BLaER1 (cell line): ENCODE data around the gene S100B.

Source experiments
- H3K27ac ChIP-seq: shearing (Covaris generic); formaldehyde crosslinking; 2 replicates; pipeline ENCODE4 v1.8.1; 2022
- H3K27me3 ChIP-seq: shearing (Covaris generic); formaldehyde crosslinking; 2 replicates; pipeline ENCODE4 v1.8.1; 2022
- H3K36me3 ChIP-seq: shearing (Covaris generic); formaldehyde crosslinking; 2 replicates; pipeline ENCODE4 v1.8.1; 2022
- H3K4me1 ChIP-seq: shearing (Covaris generic); formaldehyde crosslinking; 2 replicates; pipeline ENCODE4 v1.8.1; 2022
- H3K4me2 ChIP-seq: shearing (Covaris generic); formaldehyde crosslinking; 2 replicates; pipeline ENCODE4 v1.8.1; 2022
- H3K4me3 ChIP-seq: shearing (Covaris generic); formaldehyde crosslinking; 2 replicates; pipeline ENCODE4 v1.8.1; 2022
- H3K9ac ChIP-seq: shearing (Covaris generic); formaldehyde crosslinking; 2 replicates; pipeline ENCODE4 v1.8.1; 2022
- H3K9me3 ChIP-seq: shearing (Covaris generic); formaldehyde crosslinking; 2 replicates; pipeline ENCODE4 v1.8.1; 2022
- H4K20me1 ChIP-seq: shearing (Covaris generic); formaldehyde crosslinking; 2 replicates; pipeline ENCODE4 v1.8.1; 2022
- Cebpa-rat ChIP-seq: shearing (Covaris generic); IDR thresholded peaks from 2 replicates; pipeline ENCODE4 v1.8.1; 2022

The S100B gene

DNA sequence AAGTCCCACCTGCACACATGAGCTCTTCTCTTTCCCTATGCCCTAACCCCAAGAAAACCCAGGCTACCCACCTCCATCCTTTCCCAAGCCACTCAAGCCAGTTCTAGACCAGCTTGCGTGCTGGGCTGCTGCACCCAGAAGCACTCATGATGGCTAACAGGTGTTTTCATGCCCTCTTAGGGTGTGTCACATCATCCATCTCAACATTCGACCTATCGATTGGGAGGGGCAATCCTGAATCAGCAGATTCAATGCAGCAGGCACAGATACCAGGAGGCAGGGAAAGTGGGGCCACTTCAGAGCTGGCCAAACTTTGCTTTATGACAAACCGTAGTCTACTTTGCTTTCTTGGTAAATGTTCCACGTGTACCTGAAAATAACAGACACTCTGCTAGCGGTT, 24.0 kb upstream of the S100B start:
- TF ChIP-seq Cebpa-rat: no peak
- Histone ChIP-seq H3K27ac (no peak overlapping the region), H3K9ac (no peak overlapping the region)

DNA sequence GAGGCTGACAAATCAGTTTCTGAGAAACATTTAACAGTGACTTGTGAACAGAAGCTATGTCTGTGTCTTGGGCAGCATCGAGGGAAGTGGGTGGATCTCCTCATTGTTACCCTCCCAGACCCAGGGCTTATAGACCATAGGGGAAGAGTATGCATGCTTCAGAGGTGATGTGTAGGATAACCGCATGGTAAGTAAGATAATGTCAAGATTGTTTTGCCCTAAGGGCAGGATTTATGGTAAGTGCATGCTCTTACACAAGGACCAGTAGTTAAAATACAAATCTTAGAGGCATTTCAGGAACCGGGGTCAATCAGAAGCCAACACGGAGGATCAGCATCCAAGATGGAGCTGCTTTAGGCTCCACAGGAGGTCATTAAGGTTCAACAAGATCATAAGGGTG, 22.8 kb upstream of the S100B start:
- H3K27ac ChIP-seq: no peak overlapping the region
- H3K4me3 ChIP-seq: no peak overlapping the region
- H3K4me2 ChIP-seq: 0 out of 2 replicates have a peak overlapping the region, but pooled peaks have one; percentile 44
- H3K27me3 ChIP-seq: no peaks in the 10 kb centered on the region
- peaks cover 34% of the 10 kb centered on the region for H3K9me3 ChIP-seq
- no peaks in the 10 kb centered on the region for H4K20me1 ChIP-seq
- no peak overlapping the region for H3K9ac ChIP-seq
- TF ChIP-seq Cebpa-rat: no peak
- H3K36me3 ChIP-seq: no peaks in the 10 kb centered on the region
- H3K4me1 ChIP-seq: peaks cover 20% of the 10 kb centered on the region

More for the DNA sequence above, 24.0 kb upstream of the S100B start:
- Histone ChIP-seq H3K27me3 (no peaks in the 10 kb centered on the region), H3K9me3 (peaks cover 34% of the 10 kb centered on the region), H3K4me3 (no peak overlapping the region), H3K4me1 (peaks cover 11% of the 10 kb centered on the region), H3K4me2 (peak overlapping the region; percentile 44), H4K20me1 (no peaks in the 10 kb centered on the region), H3K36me3 (no peaks in the 10 kb centered on the region)

DNA sequence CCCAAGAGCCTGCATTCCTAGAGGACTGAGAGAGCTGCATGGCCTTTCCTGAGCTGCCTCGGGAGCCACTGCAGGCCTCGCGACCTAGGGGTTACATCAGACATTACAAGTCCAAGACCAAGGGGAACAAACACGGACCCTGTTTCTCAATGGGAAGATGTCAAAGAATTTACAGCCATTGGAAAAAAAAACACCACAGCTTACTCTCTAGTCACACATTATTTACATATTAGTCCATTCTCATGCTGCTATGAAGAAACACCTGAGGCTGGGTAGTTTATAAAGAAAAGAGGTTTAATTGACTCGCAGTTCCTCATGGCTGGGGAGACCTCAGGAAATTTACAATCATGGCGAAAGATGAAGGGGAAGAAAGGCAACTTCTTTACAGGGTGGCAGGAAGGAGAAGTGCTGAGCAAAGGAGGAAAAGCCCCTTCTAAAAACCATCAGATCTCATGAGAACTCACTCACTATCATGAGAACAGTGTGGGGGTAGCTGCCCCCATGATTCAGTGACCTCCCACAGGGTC, 22.2 kb upstream of the S100B start:
- Histone ChIP-seq H3K27me3 (no peaks in the 10 kb centered on the region), H3K36me3 (no peaks in the 10 kb centered on the region), H3K9ac (no peak overlapping the region), H3K4me2 (no peak overlapping the region), H4K20me1 (no peaks in the 10 kb centered on the region), H3K9me3 (peaks cover 34% of the 10 kb centered on the region), H3K4me1 (peaks cover 27% of the 10 kb centered on the region), H3K4me3 (no peak overlapping the region), H3K27ac (no peak overlapping the region)
- no peak for TF ChIP-seq Cebpa-rat

DNA sequence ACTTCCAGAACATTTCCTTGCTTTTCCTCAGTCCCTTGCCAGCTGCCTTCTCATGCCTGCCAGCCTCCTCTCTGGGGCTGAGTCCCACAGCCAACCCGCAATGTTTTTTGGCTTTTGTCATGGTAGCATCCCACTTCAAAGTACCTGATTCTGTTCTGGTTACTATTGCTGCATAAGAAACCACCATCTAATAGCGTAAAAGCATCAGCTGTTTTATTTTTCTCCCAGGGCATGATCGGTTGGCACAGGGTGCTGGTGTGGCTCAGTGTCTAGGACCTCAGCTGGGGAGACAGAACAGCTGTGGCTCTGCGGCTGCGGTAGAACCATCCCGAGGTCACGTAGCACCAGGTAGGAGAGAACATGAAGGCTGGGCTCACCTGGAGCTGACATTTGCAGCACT, 21.7 kb upstream of the S100B start:
- no peak overlapping the region for H3K4me2 ChIP-seq
- H3K36me3 ChIP-seq: no peaks in the 10 kb centered on the region
- no peak overlapping the region for H3K27ac ChIP-seq

DNA sequence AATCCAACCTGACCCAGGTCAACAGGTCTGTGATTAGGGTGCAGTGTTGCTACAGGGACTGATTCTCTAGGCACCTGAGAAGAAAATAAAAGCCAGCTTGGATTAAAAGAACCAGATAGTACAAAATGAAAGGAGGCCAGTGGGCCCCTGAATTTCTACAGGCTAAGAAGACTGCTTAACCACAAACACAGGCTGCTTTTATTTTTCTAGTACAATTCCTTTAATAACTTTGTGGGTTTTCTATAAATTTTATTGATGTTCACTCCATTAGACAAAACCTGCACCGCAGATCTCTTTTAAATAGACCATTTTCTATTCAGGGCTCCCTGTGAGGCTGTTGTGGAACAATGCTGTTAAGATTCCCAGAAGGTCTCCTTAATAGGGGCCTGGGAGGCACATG, 20.9 kb upstream of the S100B start:
- peak overlapping the region; percentile 4; the same call in 1 of the 2 replicates for H3K4me3 ChIP-seq
- no peak overlapping the region for H3K27ac ChIP-seq
- H3K4me1 ChIP-seq: peaks cover 39% of the 10 kb centered on the region
- no peaks in the 10 kb centered on the region for H4K20me1 ChIP-seq
- TF ChIP-seq Cebpa-rat: no peak
- no peak overlapping the region for H3K9ac ChIP-seq
- H3K27me3 ChIP-seq: no peaks in the 10 kb centered on the region
- H3K36me3 ChIP-seq: no peaks in the 10 kb centered on the region
- peaks cover 34% of the 10 kb centered on the region for H3K9me3 ChIP-seq
- no peak overlapping the region for H3K4me2 ChIP-seq

More for the DNA sequence above, 21.7 kb upstream of the S100B start:
- TF ChIP-seq Cebpa-rat: no peak
- H3K9ac ChIP-seq: no peak overlapping the region
- peaks cover 32% of the 10 kb centered on the region for H3K4me1 ChIP-seq
- H3K27me3 ChIP-seq: no peaks in the 10 kb centered on the region
- H3K9me3 ChIP-seq: peaks cover 34% of the 10 kb centered on the region
- H4K20me1 ChIP-seq: no peaks in the 10 kb centered on the region
- H3K4me3 ChIP-seq: no peak overlapping the region

DNA sequence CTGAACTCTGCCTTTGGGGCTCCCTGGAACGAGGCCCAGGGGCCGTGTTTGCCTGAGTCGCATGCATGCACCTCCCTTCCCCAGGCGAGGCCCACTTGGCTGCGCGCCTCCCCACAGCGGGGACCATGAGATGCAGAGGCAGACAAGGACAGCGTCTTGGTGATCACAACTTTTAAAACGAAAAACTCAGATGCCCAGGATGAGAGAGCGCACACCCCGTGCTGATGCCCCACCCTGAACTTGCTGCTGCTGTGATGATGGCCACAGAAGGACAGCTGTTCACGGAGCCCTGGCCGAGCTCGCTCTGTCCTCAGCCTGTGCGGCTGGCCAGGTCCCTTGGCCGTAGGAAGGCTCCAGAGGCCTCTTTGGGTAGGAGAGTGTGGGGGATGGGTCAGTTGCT, 19.2 kb upstream of the S100B start:
- Histone ChIP-seq H3K27ac (no peak overlapping the region), H3K4me3 (no peak overlapping the region), H3K4me2 (no peak overlapping the region), H3K4me1 (peaks cover 39% of the 10 kb centered on the region), H3K9me3 (peaks cover 34% of the 10 kb centered on the region), H3K9ac (no peak overlapping the region), H4K20me1 (no peaks in the 10 kb centered on the region), H3K36me3 (no peaks in the 10 kb centered on the region), H3K27me3 (no peaks in the 10 kb centered on the region)
- no peak for TF ChIP-seq Cebpa-rat

DNA sequence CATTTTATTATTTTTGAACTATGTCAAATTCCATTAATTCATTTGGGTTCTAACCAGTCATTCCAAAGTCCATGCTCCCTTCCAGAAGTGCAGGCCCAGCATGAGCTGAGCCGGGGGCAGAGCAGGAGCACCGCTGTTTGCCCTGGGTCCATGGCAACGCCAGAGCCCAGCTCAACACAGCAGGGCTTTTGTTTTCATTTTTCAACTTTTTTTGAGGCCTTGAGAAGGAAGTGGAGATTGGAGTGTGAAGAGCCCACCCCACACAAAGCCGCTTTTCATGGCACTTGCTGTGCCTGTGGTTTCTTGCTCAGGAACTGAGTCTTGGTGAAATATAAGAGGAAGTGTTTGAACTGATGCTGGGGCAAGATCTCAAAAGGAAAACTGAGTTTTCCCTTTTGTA, 17.3 kb upstream of the S100B start:
- H3K27me3 ChIP-seq: no peaks in the 10 kb centered on the region
- H3K4me3 ChIP-seq: no peak overlapping the region
- H3K9me3 ChIP-seq: peaks cover 33% of the 10 kb centered on the region
- H3K4me2 ChIP-seq: peak overlapping the region; percentile 74
- no peak for TF ChIP-seq Cebpa-rat
- peaks cover 33% of the 10 kb centered on the region for H3K4me1 ChIP-seq
- peak overlapping the region; percentile 83 for H3K27ac ChIP-seq
- 0 out of 2 replicates have a peak overlapping the region, but pooled peaks have one; percentile 45 for H3K9ac ChIP-seq
- no peaks in the 10 kb centered on the region for H3K36me3 ChIP-seq
- H4K20me1 ChIP-seq: no peaks in the 10 kb centered on the region

DNA sequence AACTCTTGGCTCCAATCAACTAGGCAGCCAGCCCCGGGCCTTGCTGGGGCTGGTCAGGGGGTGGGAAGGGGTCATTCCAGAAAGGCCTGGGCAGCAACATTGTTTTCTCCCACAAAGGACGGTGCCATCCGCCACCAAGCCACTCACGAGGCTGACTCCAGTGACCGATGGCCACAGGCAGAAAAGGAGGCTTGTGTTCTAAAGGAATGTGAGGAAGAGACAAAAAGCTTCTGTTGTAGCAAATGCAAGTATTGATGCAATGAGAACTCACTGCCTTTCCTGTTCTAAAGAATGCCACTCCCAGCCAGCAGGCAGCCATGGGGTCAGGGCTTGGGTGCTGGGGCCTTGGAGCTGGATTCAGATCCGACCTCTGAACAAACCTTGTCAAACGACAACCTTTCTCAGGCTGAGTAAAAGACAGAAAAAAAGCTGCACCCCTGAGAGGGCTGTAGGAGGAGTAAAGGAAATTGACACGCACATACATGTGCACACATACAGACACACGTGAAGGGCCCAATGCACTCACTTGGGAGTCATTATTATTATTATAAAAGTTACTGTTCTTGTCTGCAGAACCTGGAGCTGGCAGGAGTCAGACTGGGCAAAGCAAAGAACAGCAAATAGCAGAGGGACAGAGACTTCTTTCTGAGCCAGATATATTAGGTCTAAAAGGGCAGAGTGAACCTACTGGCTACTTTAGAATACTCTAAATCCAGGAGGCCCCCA, 16.7 kb upstream of the S100B start:
- peak overlapping the region; percentile 74 for H3K4me2 ChIP-seq

DNA sequence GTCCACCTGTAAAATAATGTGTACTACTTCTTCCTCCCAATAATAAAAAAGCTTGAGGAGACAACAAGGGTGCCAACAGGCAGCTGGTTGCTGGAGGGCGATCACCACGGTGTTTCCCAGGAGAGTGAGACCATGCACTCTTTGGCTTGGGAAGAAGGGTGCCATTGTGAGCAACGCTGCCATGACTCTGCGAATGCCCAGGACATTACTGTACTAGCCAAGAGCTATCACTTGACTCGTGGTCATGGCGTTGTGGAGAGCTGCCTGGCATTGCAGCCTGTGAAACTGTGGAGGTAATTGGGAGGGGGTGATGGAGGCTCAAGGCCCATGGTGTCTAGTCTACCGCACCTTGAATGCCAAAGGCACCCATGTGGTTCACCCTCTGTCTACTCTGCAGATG, 16.0 kb upstream of the S100B start:
- Histone ChIP-seq H3K27me3 (no peaks in the 10 kb centered on the region), H3K36me3 (no peaks in the 10 kb centered on the region), H3K4me1 (peaks cover 36% of the 10 kb centered on the region), H3K4me3 (no peak overlapping the region), H3K27ac (peak overlapping the region; percentile 83), H3K4me2 (peak overlapping the region; percentile 74; the same call in 1 of the 2 replicates), H4K20me1 (no peaks in the 10 kb centered on the region), H3K9me3 (peaks cover 19% of the 10 kb centered on the region), H3K9ac (no peak overlapping the region)
- no peak for TF ChIP-seq Cebpa-rat

More for the DNA sequence above, 16.7 kb upstream of the S100B start:
- H3K27ac ChIP-seq: peak overlapping the region; percentile 83
- no peak for TF ChIP-seq Cebpa-rat
- H3K4me1 ChIP-seq: peaks cover 36% of the 10 kb centered on the region
- no peaks in the 10 kb centered on the region for H3K36me3 ChIP-seq
- no peaks in the 10 kb centered on the region for H3K27me3 ChIP-seq
- H3K4me3 ChIP-seq: no peak overlapping the region
- H3K9me3 ChIP-seq: peaks cover 27% of the 10 kb centered on the region
- H3K9ac ChIP-seq: 0 out of 2 replicates have a peak overlapping the region, but pooled peaks have one; percentile 45
- H4K20me1 ChIP-seq: no peaks in the 10 kb centered on the region

DNA sequence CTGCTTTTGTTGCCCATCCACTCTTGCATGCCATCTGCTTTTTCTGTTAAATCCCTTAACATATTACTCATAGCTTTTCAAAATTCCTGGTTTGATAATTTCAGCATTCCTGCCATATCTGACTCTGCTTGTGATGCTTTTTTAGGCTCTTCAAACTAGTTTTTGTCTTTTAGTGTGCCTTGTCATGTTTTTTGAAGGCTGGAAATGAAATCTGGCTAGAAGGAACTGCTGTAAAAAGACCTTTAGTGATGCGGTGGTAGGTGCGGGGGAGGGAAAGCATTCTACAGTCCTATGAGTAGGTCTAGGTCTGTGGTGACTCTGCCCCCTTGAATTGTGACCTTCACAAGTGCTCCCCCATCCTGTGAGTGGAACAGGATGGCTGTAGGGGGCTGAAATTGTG, 15.0 kb upstream of the S100B start:
- H3K4me2 ChIP-seq: no peak overlapping the region
- H3K36me3 ChIP-seq: no peaks in the 10 kb centered on the region
- no peak overlapping the region for H3K27ac ChIP-seq
- H3K4me3 ChIP-seq: no peak overlapping the region
- H3K9ac ChIP-seq: no peak overlapping the region
- no peak for TF ChIP-seq Cebpa-rat
- H4K20me1 ChIP-seq: no peaks in the 10 kb centered on the region
- peaks cover 9% of the 10 kb centered on the region for H3K9me3 ChIP-seq
- no peaks in the 10 kb centered on the region for H3K27me3 ChIP-seq
- peaks cover 36% of the 10 kb centered on the region for H3K4me1 ChIP-seq
